GM04504 (cell line): ENCODE measurements around the gene DNTTIP2.
"Not testable (repeated sequence)": the region's sequence is repeated elsewhere in the genome, so short reads cannot be mapped to it uniquely, and the experiment has no call there.

ENCODE experiments used
- DNase-seq: peaks from one replicate; pipeline ENCODE4 v3.0.0-alpha.2; 2012; ENCODE audit warnings: low read depth

DNTTIP2 gene

DNA sequence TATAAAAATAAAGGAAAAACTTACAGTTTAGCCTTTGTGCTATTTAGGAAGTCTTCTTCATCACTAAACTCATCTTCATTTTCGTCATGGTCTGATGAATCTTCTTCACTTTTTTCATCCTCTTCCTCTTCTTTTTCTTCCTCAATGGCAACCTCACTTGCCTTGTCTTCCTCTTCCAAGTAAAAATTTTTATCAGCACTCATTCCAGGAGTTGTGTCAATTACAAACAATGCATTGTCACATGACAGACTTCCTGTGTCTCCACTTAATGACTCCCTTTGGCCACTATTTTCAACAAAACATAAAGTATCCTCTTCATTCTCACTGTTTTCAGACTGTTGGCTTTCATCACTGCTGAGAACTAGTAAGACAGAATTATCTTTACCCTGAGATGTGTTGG, 2.8 kb downstream of the DNTTIP2 start:
- DNase-seq: no peak

DNA sequence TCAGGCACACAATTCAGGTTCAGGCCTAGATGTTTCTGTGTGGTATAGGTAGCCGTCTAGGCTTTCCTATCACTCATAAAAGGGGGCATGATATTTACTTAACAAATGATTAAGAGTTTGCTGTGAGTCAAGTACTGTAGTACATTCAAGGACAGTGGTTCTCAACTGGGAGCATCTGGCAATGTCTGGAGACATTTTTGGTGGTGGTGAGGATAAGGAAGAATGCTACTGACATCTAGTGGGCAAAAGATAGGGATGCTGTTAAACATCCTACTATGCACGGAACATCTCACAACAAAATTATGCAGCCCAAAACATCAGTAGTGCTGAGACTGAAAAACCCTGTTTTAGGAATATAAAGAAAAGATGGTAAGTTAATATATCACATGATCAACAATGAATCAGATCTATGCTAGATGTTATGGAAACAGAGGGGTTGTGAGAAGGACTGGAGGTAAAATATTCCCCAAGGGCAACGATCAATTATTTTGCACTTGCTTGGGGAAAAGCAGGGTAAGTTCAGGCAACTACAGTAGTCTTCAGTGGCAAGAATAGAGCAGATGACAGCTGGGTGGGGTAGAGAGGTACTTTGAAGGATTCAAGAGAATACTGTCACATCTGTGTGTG, 4.9 kb downstream of the DNTTIP2 start:
- no peak for DNase-seq

DNA sequence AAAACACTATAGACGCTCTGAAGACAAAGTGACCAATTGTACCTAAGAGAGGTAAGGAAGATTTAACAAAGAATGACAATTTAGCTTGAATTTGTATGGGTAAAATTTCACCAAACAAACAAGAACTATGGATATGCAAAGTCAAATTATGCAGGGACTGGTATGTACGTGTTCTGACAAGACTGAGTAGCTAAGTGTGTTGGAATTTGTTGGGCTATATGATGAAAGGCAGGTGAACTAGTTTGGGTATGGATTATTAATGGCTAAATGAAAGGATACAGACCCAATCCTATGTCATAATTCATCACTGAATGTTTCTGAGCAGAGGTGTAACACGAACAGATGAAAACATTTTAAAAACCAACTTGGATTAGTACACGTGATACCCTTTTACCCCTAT, 7.6 kb downstream of the DNTTIP2 start:
- no peak for DNase-seq

DNA sequence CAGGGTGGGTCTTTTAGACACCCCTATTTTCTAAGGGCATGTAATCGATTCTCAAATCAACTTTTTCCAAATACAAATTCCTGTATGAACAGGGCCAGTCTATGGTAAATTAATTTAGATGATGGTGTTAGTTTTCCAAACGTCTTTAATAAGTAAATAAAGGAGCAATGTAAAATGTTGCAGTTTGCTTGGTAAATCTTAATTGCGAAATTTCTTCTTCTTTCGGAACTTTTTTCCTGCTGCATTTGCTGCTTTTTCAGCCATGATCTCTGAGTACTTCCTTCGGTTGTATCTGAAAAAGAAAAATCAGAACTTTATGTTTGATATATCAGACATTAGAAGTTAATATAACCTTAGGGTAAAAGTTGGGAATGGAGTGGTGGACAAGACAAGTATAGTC, 9.4 kb downstream of the DNTTIP2 start:
- no peak for DNase-seq

DNA sequence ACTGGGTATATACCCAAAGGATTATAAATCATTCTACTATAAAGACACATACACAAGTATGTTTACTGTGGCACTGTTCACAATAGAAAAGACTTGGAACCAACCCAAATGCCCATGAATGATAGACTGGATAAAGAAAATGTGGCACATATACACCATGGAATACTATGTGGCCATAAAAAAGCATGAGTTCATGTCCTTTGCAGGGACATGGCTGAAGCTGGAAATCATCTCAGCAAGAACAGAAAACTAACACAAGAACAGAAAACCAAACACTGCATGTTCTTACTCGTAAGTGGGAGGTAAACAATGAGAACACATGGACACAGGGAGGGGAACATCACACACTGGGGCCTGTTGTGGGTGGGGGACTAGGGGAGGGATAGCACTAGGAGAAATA, 10.5 kb downstream of the DNTTIP2 start:
- DNase-seq: not testable (repeated sequence)

DNA sequence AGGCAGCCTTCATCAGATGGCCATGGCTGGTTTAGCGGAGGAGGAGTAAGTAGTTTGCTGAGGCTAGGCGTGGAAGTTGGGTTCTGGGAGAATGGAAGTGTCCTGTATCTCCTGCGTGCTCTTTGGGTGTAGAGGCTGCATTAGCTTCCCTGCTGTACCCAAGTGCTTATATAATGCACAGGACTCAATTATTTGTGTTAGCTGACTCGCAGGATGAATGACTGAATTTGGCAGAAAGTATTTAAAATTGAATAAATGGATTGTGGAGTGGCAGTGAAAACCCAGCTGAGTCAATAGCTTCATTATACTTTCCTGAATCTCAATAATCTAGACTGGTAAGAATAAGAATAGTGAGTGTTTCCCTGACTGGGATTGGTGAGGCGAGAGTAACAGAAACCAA, 13.8 kb downstream of the DNTTIP2 start:
- no peak for DNase-seq

DNA sequence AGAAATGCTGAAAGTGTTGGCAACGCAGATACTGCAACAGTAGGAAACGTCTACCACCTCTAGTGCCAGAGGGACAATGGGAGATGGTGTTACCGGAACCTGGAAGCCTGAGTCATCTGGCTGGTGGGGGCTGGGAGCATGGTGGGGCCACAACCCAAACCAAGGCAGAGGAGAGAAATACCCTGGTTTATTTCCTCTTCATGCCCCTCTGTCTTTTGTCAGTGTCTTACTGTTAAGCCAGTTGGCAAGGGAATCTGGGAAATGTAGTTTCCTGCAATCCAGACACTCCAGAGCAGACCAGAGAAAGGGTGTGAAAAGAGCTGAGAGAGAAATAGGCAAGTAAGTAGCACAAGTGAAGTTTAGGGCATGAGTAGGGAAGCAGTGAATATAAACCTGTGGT, 14.8 kb downstream of the DNTTIP2 start:
- no peak for DNase-seq

DNA sequence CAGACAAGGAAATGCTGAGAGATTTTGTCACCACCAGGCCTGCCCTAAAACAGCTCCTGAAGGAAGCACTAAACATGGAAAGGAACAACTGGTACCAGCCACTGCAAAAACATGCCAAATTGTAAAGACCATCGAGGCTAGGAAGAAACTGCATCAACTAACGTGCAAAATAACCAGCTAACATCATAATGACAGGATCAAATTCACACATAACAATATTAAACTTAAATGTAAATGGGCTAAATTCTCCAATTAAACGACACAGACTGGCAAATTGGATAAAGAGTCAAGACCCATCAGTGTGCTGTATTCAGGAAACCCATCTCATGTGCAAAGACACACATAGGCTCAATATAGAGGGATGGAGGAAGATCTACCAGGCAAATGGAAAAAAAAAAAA, 21.4 kb downstream of the DNTTIP2 start:
- not testable (repeated sequence) for DNase-seq

DNA sequence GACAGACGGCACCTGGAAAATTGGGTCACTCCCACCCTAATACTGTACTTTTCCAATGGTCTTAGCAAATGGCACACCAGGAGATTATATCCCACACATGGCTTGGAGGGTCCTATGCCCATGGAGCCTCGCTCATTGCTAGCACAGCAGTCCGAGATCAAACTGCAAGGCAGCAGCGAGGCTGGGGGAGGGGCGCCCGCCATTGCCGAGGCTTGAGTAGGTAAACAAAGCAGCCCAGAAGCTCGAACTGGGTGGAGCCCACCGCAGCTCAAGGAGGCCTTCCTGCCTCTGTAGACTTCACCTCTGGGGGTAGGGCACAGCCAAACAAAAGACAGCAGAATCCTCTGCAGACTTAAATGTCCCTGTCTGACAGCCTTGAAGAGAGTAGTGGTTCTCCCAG, 23.0 kb downstream of the DNTTIP2 start:
- not testable (repeated sequence) for DNase-seq

DNA sequence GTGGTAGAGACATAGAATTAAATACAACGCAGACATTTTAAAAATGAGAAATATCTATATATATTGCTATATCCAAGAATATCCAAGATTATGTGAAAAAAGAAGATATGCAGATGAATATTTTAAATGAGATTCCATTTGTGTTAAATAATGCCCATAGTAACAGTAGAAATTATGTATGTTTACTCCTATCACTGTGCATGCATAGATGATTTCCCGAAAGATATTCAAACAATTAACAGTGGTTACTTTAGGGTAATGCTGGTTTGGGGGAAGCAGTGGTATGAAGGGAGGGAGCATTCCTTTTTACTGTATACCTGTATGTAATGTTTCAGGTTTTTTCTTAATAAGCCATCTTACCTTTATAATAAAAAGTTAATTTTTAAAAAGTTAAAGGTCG, 25.1 kb downstream of the DNTTIP2 start:
- no peak for DNase-seq

DNA sequence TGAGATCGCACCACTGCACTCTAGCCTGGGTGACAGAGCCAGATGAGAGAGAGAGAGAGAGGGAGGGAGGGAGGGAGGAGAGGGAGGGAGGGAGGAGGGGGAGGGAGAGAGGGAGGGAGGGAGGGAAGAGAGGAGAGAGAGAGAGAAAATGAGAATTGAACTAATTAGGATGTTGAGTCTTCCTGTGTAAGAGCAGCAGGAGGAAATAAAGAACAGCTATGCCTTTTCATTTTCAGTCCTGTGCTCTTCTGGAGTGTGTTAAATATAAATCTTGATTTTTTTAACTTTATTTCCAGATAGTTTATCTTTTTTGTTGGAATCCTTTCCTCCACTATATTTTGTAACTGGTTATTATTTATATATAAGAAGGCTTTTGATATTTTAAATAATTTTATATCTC, 27.1 kb downstream of the DNTTIP2 start:
- no peak for DNase-seq

DNA sequence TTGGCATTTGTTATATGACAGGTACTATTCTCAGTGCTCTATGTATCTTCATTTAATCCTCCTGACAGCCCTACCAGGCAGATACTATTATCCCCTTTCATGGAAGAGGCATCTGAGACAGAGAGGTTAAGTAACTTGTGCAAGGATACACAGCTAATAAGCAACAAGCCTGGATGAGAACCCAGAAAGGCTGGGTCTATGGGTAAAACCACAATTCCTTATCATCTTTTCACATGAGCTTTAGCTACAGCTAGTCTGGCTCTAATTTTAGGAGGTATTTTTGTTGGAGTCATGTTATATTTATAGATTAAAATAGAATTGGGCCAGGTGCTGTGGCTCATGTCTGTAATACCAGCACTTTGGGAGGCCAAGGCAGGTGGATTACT, 27.7 kb downstream of the DNTTIP2 start:
- DNase-seq: no peak

DNA sequence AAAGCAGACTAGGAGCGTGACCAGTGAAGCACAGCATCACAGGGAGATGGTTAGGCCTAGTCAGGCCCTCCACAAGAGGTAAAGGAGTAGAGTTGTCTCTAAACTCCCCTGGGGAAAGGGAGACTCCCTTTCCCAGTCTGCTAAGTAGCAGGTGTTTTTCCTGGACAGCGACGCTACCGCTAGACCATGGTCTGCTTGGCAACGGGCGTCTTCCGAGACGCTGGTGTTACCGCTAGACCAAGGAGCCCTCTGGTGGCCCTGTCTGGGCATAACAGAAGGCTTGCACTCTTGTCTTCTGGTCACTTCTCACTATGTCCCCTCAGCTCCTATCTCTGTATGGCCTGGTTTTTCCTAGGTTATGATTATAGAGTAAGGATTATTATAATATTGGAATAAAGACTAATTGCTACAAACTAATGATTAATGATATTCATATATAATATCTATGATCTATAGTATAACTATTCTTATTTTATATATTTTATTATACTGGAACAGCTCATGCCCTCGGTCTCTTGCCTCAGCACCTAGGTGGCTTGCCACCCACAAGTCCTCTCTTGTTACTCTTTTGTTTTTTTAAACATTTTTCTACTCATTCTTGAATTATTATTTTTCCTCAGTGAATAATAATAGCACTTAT, 28.2 kb downstream of the DNTTIP2 start:
- DNase-seq: not testable (repeated sequence)

DNA sequence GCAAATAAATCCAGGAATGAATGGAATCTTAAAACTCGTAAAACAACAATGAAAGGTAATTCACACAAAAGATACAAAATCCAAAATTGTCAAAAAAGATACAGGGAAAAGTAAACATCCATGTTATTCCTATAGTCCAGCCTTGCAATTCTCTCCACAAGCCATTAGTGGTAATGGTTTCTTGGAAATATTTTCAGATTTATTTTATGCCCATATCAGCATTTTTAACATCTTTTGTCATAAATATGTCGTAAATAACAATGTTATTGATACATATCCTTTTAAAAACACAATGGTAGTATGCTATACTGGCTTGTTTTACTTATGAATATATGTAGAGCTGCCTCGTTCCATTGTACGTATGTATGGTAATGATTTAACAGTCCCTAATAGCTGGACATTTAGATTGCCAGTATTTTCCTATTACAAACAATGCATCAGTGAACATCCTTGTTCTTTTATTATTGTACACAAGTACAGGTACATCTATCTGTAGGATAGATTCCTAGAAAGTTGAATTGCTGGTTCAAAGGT, 30.6 kb downstream of the DNTTIP2 start:
- DNase-seq: no peak

DNA sequence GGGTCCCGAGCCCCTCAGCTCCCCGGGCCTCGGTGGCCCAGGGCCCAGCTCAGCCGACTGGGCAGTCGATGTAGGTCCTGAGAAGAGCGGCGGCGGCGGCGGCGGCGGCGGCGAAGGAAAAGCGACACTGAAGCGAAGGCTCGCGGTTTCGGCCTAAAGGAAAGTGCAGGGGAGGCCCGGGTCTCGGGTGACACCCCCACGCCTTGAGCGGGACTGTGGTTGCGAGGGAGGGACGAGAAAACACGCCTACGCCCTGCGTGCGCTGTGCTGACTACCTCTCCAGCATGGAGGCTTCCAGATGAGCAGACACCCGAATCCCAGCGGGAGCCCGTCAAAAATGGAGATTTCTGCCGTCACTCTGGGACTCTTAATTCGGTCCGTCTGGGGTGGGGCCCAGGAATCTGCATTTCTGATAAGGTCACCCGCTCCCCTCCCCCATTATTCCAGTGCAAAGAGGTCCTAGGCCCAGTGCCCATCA, 31.2 kb downstream of the DNTTIP2 start:
- peak; percentile 38 for DNase-seq

DNA sequence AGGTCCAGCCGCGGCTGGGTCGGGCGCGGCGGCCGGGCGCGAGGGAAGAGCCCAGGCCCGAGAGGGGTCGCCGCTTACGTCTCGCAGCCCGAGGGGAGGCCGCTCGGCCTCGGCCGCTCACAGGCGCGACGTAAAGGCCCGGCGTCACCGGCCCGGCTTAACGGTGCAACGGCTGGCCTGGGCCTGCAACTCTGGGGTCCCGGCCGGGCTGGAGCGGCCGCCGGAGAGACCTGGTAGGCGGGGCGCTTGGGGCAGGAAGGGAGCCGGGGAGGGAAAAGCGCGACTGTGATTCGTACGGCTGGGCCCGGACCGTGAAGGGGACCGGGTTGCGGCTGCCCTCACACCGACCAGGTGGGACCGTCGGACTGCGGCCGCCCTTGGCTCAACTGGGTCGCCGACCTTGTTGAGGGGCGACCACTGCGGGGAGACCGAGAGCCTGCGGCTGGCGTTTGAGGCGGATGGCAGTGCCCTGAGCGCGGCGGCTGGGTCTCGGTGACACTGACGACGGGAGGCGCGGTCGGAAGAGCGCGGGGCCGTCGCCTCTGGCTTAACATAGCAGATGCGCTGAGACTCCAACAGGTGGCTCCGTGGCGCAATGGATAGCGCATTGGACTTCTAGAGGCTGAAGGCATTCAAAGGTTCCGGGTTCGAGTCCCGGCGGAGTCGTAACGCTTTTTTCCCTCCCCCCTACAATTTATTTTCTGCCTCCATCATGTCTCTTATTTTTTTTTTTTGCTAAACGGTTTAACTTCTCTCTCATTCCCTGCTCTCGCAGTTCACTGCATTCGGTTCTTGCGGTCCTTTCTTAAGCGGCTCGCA, 31.8 kb downstream of the DNTTIP2 start:
- peak; percentile 69 for DNase-seq

DNA sequence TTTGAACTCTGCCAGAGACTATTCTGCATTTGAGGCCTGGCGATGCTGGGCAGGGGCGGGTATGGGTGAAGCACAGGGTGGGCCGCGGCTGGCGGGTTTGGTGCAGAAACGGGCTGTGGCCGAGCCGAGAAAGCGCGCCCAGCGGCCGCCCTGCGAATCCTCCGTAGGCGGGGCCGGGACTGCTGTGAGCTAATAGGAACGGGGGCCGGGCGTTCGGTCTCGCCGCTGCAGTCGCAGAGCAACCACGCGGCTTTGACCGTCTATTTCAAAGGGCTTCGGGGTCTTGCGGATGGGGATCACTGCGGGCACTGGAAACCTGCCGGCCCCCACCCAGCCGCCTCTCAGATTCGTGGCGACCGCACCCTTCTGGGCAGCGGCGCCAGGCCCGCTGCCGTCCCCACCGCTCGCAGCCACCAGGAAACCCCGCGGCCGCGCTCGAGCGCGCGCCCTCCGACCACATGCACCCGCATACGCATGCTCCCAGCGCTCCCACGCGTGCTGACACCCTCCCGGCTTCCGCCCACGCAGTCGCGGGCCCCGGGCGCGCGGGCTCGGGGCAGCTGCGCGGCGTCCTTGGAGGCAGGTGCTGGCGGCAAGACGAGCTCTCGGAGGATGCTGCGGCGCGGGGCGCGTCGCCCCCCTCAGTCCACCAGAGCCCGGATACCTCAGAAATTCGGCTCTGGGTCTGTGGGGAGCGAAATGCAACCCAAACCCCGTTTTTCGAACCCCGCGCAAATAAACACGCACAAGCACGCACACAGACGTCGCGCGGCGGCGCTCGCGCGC, 32.6 kb downstream of the DNTTIP2 start:
- DNase-seq: no peak

DNA sequence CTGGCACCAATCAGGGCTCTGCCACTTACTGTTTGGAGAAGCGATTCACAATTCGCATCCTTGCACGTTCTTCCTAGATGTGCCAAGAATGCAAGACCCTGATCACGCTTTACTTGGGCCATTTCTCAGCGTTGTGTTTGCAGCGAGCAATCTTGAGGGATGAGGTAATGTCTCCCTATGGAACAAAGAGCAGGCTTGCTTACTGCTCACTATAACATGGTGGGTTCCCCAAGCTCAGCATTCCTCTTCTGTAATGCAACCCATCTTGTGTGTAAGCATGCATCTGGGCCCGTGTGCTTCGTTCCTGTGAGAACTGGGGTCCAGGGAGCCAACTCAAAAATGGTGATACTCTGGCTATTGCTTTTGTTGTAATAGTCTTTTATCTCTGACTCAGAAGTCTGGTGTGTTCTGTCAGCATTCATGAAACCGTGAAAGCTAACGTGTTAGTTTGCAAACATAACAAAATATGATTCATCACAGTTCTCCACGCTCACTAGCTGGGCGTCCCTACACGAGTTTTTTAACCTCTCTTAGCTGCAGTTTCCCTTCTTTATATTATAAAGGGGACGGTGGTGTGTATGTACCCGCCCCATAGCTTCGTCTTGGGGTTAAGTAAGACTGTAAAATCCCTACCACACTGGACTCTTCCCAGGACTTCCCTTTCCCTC, 33.3 kb downstream of the DNTTIP2 start:
- no peak for DNase-seq

DNA sequence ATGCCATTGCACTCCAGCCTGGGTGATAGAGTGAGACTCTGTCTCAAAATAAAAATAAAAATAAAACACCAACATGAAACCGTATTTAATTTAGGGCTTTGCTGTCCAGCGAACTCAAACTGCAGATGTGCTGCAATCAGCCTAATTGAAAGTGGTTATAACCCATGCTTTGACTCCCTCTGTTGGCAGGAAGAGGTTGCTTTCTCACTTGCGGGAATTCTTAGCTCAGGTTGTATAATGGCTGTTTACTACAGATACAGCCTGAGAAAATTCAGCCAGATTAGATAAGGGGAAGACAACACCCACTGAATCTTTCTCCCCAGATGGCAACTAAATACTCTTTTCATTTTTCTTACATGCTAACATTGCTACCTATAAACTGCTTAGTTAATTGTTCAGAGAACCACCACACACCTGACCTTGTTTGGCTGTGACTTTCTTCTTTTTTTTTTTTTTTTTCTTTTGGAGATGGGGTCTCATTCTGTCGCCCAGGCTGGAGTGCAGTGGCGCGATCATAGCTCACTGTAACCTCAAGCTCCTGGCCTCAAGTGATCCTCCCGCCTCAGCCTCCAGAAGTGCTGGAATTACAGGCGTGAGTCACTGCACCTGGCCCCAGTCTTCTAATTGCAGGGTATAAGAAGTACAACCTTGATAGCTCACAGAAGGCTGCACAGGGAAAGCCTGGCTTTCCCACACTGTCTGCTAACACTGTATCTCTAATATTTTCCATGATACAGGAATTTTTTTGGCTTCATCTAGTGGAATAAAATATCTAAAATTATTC, 34.6 kb downstream of the DNTTIP2 start:
- peak; percentile 61 for DNase-seq

DNA sequence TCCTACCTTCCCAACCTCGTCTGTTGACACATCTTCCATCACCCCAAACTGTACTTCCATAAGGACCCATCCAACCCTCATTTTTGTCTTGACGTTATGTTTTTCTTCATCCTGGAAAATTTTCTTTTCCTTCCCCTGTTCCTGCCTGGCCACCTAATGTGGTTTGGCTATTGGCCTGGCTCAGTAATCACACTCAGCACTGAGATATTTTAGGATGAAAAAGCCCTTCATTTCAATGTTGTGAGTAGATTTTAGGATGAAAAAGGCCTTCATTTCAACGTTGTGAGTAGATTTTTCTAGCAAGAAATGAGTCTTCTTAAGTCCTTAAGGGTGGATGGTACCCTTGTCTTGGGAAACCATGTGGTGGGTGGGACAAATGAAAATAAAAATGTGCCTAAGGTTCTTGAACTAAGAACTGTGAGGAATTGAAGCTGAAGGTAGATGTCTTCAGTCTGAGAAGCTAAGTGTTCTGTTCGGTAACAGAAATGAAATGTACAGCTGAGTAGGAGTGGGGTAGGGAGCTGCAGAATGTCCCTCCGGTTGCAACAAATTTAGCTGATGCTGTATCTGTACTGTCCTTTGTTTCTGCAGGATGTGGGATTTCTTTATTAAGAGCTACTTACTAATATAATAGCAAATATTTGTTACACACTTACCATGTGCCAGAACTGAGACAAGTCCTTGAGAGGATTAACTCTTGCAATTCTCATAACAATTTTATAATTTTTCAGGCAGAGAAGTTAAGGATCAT, 36.1 kb downstream of the DNTTIP2 start:
- no peak for DNase-seq
